Measurements from ENCODE around the gene UNKL.

Gene UNKL

DNA sequence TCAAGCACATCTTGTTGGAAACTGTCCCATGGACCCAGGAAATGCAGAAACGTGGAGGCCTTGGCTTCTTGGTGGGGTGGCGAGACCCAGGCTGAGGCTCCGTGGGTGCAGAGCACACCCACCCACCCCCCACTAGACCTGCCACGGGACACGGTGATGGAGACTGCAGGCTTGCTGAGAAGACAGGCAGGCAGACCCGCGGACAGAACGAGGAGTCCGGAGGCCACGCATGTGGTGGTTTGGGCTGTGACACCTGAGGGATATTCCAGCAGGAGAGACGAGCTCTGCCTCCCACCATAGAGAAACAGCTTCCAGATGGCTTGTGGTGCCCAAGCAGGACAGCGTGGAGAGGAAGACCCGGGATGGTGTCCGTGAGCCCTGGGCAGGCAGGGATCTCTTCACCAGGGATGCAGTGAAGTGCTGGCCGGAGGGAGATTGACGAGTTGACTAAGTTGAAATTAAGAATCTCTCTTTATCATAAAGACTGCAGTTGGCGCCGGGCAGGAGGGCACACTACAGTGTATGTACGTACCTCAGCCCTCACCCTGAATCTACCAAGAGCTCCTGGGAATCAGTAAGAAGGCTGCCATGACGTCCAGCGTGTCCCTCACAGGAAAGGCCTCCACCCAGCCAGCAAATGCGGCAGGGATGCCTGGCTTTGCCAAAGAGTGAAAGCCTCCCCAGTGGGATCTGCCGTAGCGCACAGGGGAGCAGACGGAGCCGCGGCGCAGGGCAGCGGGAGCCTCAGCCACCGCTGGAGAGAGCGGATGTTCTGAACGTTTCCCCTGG lies 96.8 kb downstream of the UNKL start:
- TF ChIP-seq, protein P1, sequence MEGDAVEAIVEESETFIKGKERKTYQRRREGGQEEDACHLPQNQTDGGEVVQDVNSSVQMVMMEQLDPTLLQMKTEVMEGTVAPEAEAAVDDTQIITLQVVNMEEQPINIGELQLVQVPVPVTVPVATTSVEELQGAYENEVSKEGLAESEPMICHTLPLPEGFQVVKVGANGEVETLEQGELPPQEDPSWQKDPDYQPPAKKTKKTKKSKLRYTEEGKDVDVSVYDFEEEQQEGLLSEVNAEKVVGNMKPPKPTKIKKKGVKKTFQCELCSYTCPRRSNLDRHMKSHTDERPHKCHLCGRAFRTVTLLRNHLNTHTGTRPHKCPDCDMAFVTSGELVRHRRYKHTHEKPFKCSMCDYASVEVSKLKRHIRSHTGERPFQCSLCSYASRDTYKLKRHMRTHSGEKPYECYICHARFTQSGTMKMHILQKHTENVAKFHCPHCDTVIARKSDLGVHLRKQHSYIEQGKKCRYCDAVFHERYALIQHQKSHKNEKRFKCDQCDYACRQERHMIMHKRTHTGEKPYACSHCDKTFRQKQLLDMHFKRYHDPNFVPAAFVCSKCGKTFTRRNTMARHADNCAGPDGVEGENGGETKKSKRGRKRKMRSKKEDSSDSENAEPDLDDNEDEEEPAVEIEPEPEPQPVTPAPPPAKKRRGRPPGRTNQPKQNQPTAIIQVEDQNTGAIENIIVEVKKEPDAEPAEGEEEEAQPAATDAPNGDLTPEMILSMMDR (IDR thresholded peaks at IDR 0.05; ENCODE audit: extremely low read depth, missing control alignments) = no peak
- no peak for DNase-seq (ENCODE audit: low spot score)

DNA sequence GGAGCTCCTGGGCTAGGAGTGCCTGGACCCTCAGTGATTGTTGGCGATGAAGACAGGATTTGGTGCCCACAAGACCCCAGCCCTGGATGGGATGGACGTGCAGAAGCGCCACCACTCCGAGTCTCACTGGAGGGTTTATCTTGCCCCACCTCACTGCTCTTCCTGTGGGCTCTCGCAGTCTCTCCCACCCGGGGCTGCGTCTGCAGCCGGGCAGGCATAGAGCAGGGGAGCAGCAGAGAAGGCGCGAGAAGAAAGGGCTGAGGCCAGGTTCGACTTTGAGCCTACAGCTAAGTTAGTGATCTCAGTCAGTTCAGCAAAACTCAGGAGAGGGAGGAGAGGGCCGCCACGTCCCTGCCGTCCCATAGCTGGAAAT lies 98.5 kb downstream of the UNKL start:
- TF ChIP-seq, protein P1 (IDR thresholded peaks at IDR 0.05; ENCODE audit: extremely low read depth, missing control alignments) = no peak
- DNase-seq (ENCODE audit: low spot score) = no peak

DNA sequence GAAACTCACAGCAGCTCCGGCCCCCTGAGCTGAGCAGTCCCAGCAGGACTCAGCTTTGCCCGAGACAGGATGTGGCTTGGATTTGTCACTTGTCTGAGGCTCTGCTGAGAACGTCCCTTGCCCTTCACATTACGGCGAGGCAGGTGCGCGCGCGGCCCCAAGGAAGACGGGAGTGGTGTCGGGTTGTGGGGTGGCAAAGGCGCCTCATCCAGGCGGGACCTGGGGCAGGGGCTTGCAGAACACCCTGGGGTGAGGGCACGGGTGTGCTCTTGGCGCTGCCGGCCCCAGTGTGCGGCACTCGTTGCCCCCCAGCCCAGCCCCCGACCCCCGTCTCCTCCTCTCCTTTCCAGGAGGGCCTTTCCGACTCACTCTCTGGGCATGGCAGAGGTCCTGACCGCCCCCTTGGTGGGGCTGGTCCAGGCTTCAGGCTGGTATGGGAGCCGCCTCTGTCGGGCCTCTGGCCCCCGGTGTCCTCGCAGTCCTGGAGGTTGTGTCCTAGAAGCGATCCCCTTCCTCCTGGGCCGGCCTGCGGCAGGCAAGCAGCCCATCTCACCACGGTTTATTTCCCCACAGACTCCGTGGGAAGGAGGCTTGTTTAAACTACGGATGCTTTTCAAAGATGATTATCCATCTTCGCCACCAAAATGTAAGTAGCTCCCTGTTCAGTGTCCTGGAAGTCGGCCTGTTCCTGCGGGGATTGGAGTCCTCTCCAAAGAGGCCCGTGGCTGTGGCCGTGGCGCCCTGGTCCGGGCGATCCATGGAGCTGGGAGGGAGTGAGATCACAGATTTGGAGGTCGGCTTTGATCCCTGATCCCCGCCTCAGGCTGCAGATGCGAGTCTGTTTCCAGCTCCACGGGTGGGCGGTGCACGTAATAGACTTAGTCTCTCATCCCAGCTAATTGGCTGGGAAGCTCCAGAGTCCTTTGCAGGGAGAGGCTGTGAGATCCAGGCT lies 99.1 kb downstream of the UNKL start:
- TF ChIP-seq, protein P1 (IDR thresholded peaks at IDR 0.05; ENCODE audit: extremely low read depth, missing control alignments) = no peak
- no peak for DNase-seq (ENCODE audit: low spot score)

DNA sequence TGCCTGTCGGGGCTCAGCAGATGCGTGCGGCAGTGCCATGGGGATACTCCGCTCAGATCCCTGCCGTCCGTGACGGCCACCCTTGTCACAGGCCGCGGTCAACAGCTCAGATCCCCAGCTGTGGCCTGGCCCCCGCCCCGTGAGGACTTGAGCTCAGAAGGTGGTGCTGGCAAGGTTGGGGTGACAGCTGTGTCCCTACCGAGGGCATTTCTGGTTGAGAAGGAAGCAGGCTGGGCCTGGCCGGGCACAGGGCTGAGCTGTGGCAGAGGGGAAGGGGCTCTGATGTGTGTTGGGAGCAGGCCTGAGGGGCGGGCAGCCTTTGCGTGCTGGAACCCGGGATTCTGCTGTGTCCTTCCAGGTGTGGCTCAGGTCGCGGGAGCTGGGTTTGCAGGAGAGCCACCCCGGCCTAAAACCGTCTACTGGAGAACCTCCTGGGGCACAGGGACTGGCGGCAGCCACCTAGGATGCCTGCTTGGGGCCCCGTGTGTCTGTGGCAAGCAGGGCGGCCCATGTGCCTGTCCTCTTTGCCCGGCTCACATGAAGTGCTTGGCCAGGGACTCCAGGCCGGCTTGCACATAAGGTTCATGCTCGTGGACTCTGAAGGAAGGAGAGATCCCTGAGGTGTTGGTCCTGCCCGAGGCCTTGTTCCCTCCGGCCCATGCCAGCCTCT lies 100.0 kb downstream of the UNKL start:
- no peak for DNase-seq (ENCODE audit: low spot score)
- TF ChIP-seq, protein P1 (IDR thresholded peaks at IDR 0.05; ENCODE audit: extremely low read depth, missing control alignments) = no peak

DNA sequence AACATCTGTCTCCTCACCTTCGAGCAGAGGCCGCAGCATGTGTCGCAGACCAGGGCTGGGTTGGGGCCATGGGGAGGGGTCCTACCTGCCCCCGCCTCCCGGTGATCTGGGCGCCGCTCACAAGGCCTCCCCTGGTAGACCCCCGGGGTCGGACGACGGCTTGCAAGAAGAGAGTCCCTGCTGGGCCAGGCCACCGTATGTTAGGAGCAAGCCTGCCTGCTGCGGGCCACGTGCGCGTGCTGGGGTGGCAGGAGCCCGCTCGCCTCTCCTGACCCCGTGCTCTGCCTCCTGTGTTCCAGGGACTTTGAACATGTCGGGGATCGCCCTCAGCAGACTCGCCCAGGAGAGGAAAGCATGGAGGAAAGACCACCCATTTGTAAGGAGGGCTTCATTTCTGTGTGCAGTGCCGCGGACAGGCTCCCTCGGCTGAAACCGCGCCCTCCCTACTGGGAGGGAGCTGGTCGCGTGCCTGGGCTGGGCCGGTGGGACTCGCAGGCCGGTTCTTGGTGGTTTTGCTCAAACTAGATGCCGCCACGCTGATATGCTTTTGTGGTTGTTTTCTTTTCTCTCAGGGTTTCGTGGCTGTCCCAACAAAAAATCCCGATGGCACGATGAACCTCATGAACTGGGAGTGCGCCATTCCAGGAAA lies 100.7 kb downstream of the UNKL start:
- DNase-seq (ENCODE audit: low spot score) = no peak
- TF ChIP-seq, protein P1 (IDR thresholded peaks at IDR 0.05; ENCODE audit: extremely low read depth, missing control alignments) = no peak
